ENCODE results near the gene SCAMP4. TPM values are rescaled to one million over a fixed set of nuclear protein-coding genes. Genes with fewer than 3 reads are reported as not detected.

The SCAMP4 gene
- total RNA-seq, 1 experiment from 2014 or later = 81.3 TPM

- no peaks in the 10 kb centered on the region for H3K9me3 Mint-ChIP-seq
- H3K4me3 Mint-ChIP-seq = no peak overlapping the region
- ChIA-PET CTCF (interaction anchor here (0.5 to 1.6 kb wide), 3 partner anchors 9 to 60 kb away, joined by 3 to 5 read pairs (median 4); no protein-coding TSS in a partner anchor), POLR2A (no interaction called here)
- no peaks in the 10 kb centered on the region for H3K36me3 Mint-ChIP-seq
- peaks cover 19% of the 10 kb centered on the region for H3K4me1 Mint-ChIP-seq
- no peak overlapping the region for H3K27ac Mint-ChIP-seq
- TF ChIP-seq, protein P1, sequence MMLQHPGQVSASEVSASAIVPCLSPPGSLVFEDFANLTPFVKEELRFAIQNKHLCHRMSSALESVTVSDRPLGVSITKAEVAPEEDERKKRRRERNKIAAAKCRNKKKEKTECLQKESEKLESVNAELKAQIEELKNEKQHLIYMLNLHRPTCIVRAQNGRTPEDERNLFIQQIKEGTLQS (CRISPR knock-in tag; conservative IDR thresholded peaks at IDR 0.05) = no peak
- TF ChIP-seq JAZF1 (CRISPR knock-in tag; IDR thresholded peaks at IDR 0.05) = no peak
- no peak for TF ChIP-seq CBFB (CRISPR knock-in tag; IDR thresholded peaks at IDR 0.05; ENCODE audit: low read depth)
- no peak for TF ChIP-seq ATF1 (CRISPR knock-in tag; IDR thresholded peaks at IDR 0.05)
- TF ChIP-seq, protein P2, sequence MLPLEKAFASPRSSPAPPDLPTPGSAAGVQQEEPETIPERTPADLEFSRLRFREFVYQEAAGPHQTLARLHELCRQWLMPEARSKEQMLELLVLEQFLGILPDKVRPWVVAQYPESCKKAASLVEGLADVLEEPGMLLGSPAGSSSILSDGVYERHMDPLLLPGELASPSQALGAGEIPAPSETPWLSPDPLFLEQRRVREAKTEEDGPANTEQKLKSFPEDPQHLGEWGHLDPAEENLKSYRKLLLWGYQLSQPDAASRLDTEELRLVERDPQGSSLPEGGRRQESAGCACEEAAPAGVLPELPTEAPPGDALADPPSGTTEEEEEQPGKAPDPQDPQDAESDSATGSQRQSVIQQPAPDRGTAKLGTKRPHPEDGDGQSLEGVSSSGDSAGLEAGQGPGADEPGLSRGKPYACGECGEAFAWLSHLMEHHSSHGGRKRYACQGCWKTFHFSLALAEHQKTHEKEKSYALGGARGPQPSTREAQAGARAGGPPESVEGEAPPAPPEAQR (CRISPR knock-in tag; IDR thresholded peaks at IDR 0.05) = no peak
- TF ChIP-seq, protein P3, sequence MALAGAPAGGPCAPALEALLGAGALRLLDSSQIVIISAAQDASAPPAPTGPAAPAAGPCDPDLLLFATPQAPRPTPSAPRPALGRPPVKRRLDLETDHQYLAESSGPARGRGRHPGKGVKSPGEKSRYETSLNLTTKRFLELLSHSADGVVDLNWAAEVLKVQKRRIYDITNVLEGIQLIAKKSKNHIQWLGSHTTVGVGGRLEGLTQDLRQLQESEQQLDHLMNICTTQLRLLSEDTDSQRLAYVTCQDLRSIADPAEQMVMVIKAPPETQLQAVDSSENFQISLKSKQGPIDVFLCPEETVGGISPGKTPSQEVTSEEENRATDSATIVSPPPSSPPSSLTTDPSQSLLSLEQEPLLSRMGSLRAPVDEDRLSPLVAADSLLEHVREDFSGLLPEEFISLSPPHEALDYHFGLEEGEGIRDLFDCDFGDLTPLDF (CRISPR knock-in tag; IDR thresholded peaks at IDR 0.05) = no peak
- H3K27me3 Mint-ChIP-seq (ENCODE audit: low read depth) = peaks cover 2% of the 10 kb centered on the region; the same call in 1 of the 2 replicates
- ATAC-seq (no peak), DNase-seq (ENCODE audit: low spot score) (no peak)
These were observed 16.8 kb upstream of the SCAMP4 start for GRCh38 chr19:1888385-1888784.

DNA sequence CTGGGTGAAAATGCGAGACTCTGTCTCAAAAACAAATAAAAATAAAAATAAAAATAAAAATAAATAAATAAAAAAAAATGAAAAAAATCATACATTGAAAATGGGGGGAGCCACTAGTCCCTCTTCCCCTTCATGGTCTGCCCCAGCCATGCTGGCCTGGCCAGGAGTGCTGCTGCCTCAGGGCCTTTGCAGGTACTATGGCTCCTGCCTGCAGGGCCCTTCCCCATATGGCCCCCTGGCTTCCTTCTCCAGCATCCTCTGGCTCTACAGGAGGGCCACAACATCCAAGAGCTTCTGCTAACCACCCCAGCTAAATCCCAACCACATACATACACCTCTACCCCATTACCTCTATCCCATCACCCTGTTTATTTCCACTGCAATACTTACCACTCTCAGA, 15.3 kb upstream of the SCAMP4 start:
- no peak overlapping the region for H3K4me3 Mint-ChIP-seq
- no peaks in the 10 kb centered on the region for H3K9me3 Mint-ChIP-seq
- ChIA-PET POLR2A (no interaction called here), CTCF (no interaction called here)
- peaks cover 3% of the 10 kb centered on the region for H3K27me3 Mint-ChIP-seq (ENCODE audit: low read depth)
- H3K4me1 Mint-ChIP-seq = peaks cover 10% of the 10 kb centered on the region
- TF ChIP-seq HMGA2 (CRISPR knock-in tag; IDR thresholded peaks at IDR 0.05) = peak; percentile 90
- no peak for TF ChIP-seq PRDM15 (CRISPR knock-in tag; IDR thresholded peaks at IDR 0.05)
- no peak for ATAC-seq
- no peaks in the 10 kb centered on the region for H3K36me3 Mint-ChIP-seq
- DNase-seq (ENCODE audit: low spot score) = no peak
- no peak overlapping the region for H3K27ac Mint-ChIP-seq

GRCh38 chr19:1893791-1894190, 11.4 kb upstream of the SCAMP4 start:
- peaks cover 7% of the 10 kb centered on the region for H3K4me1 Mint-ChIP-seq
- no peak for TF ChIP-seq ZNF138 (CRISPR knock-in tag; conservative IDR thresholded peaks at IDR 0.05)
- no peak for TF ChIP-seq MLX (CRISPR knock-in tag; IDR thresholded peaks at IDR 0.05)
- no peak for TF ChIP-seq SMAD3 (CRISPR knock-in tag; IDR thresholded peaks at IDR 0.05; ENCODE audit: borderline replicate concordance)
- no peak for TF ChIP-seq ZNF396 (CRISPR knock-in tag; IDR thresholded peaks at IDR 0.05; ENCODE audit: borderline replicate concordance)
- TF ChIP-seq, protein P4, sequence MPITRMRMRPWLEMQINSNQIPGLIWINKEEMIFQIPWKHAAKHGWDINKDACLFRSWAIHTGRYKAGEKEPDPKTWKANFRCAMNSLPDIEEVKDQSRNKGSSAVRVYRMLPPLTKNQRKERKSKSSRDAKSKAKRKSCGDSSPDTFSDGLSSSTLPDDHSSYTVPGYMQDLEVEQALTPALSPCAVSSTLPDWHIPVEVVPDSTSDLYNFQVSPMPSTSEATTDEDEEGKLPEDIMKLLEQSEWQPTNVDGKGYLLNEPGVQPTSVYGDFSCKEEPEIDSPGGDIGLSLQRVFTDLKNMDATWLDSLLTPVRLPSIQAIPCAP (CRISPR knock-in tag; IDR thresholded peaks at IDR 0.05) = no peak
- TF ChIP-seq, protein P5, sequence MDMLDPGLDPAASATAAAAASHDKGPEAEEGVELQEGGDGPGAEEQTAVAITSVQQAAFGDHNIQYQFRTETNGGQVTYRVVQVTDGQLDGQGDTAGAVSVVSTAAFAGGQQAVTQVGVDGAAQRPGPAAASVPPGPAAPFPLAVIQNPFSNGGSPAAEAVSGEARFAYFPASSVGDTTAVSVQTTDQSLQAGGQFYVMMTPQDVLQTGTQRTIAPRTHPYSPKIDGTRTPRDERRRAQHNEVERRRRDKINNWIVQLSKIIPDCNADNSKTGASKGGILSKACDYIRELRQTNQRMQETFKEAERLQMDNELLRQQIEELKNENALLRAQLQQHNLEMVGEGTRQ (CRISPR knock-in tag; IDR thresholded peaks at IDR 0.05) = no peak
- TF ChIP-seq ETV6 (CRISPR knock-in tag; IDR thresholded peaks at IDR 0.05) = no peak
- TF ChIP-seq, protein P6, sequence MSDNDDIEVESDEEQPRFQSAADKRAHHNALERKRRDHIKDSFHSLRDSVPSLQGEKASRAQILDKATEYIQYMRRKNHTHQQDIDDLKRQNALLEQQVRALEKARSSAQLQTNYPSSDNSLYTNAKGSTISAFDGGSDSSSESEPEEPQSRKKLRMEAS (CRISPR knock-in tag; IDR thresholded peaks at IDR 0.05) = no peak
- TF ChIP-seq FOXK1 (CRISPR knock-in tag; IDR thresholded peaks at IDR 0.05) = no peak
- no peak for TF ChIP-seq ZNF121 (CRISPR knock-in tag; IDR thresholded peaks at IDR 0.05)
- no peak for TF ChIP-seq E2F4 (CRISPR knock-in tag; IDR thresholded peaks at IDR 0.05; ENCODE audit: borderline replicate concordance, low read depth)
- CTCF ChIA-PET = interaction anchor here (1.3 kb wide), 1 partner anchor 18 kb away, joined by 4 read pairs; no protein-coding TSS in a partner anchor
- H3K27ac Mint-ChIP-seq = no peak overlapping the region
- peaks cover 17% of the 10 kb centered on the region for H3K27me3 Mint-ChIP-seq (ENCODE audit: low read depth)
- DNase-seq (ENCODE audit: low spot score) (no peak), ATAC-seq (no peak)
- no peak overlapping the region for H3K4me3 Mint-ChIP-seq
- H3K9me3 Mint-ChIP-seq = no peaks in the 10 kb centered on the region
- POLR2A ChIA-PET = no interaction called here
- no peaks in the 10 kb centered on the region for H3K36me3 Mint-ChIP-seq
